DMS114 treated with DMSO at 0.1 percent for 48 hours (cell line): ENCODE results near the gene FAM111A.

Source experiments
- DNase-seq: peaks from one replicate; lab custom pipeline; 2025; ENCODE audit not compliant: unreplicated experiment; lab: John Stamatoyannopoulos, UW

Gene FAM111A

GRCh38 chr11:59141191-59141590 lies 1.5 kb upstream of the FAM111A start:
- no peak for DNase-seq

DNA sequence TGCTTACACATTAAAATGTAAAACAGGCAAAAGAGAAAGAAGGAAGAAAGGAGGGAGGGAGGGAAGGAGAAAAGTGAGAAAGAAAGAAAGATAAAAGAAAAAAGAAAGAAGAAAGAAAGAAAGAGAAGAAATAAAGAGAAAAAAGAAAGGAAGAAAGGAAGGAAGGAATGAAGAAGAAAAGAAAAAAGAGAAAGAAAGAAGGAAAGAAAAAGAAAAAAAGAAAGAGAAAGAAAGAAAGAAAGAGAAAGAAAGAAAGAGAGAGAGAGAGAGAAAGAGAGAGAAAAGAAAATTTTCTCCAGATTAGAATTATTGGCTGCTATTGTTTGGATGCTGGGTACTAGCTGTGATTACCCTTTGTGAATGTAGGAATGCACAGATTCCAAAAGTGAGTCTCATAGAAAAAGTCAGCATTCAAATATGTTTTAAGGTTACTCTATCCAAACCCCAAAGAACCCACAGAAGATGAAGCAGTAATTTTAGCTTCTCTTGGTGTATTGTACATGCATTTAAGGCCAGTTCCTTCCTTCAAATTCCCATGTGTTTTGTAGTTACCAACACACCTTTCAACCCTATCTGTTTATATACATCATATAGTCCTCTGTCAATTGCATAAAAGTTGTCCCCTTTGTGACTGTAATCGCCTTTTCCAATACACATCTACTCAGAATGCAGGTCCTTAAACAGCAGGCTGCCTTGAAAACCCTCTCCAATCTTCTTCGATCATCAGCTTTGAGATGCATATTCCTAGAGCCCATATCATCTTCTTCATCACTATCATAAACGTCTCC lies 789 bp upstream of the FAM111A start:
- no peak for DNase-seq

- no peak for DNase-seq
Observed at GRCh38 chr11:59144096-59144495, 1.4 kb downstream of the FAM111A start.

DNA sequence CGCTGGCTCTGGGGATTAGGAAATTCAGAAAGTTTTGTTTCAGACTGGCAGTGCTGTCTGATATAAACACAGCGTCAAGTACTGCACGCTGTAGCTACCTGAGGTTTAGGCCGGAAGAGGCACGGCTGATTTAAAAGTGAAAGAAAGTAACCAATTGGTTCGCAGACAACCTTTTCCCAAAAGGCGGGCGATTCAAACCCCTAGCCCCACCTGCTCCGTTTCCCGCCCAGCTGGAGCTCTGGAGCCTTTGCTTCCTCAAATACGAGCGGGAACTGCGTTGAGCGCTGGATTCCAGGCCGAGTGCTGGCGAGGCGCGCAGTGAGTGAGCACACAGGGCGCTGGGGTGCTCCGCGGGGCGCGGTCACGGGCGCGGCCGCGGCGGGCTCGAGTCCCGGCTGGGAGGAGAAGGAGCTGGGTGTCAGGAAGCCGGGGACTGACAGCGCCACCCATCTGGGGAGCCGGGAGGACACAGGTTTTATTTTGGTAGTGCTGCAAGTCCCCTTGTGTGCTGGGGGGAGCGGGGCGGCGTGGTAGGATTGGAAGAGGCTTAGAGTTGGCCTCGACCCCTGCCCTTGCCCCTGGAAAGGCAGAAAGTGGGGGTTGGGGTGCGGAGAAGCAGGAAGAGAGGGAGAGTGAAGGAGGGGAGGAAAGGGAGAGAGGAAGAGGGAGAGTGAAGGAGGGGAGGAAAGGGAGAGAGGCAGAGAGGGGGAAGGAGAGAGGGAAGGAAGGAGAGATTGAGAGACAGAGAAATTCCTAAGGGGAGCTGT lies 2.1 kb downstream of the FAM111A start:
- DNase-seq = peak; percentile 66

- DNase-seq = no peak
Observed at GRCh38 chr11:59145534-59145933, 2.9 kb downstream of the FAM111A start.

- DNase-seq = no peak
Observed at GRCh38 chr11:59151761-59152160, 9.1 kb downstream of the FAM111A start.

- no peak for DNase-seq
Observed at GRCh38 chr11:59152312-59152951, 9.8 kb downstream of the FAM111A start.

- no peak for DNase-seq
Observed at GRCh38 chr11:59154610-59155009, 12.0 kb downstream of the FAM111A start.

DNA sequence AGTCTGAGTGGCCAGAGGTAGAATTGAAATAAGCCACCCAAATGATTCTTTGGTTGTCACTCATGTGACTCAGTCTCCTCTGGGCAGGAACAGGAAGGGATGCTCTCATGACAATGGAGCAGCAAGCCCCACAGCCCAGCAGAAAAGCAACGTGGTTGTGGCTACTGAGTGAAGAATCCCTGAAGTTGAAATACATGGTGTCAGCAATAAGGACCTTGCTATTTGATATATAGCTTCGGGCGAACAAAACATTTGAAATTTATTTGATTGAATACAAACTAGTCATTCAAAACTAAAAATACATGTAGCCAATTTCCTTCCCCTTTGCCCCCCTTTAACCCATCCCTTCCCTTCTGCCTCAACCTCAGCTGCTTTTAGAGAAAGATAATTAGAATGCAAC lies 14.8 kb downstream of the FAM111A start:
- no peak for DNase-seq

- DNase-seq = peak; percentile 34
Observed at GRCh38 chr11:59158206-59159068, 15.8 kb downstream of the FAM111A start.

GRCh38 chr11:59164028-59164427 lies 21.4 kb downstream of the FAM111A start:
- no peak for DNase-seq

GRCh38 chr11:59171508-59172322 lies 29.1 kb downstream of the FAM111A start, which contains the start of gene DTX4:
TSS of gene DTX4 (plus strand) at chr11:59172132. CDS start at chr11:59172596, 464 bp downstream.
- peak; percentile 54 for DNase-seq

GRCh38 chr11:59172345-59173079 lies 29.9 kb downstream of the FAM111A start:
- DNase-seq = no peak

DNA sequence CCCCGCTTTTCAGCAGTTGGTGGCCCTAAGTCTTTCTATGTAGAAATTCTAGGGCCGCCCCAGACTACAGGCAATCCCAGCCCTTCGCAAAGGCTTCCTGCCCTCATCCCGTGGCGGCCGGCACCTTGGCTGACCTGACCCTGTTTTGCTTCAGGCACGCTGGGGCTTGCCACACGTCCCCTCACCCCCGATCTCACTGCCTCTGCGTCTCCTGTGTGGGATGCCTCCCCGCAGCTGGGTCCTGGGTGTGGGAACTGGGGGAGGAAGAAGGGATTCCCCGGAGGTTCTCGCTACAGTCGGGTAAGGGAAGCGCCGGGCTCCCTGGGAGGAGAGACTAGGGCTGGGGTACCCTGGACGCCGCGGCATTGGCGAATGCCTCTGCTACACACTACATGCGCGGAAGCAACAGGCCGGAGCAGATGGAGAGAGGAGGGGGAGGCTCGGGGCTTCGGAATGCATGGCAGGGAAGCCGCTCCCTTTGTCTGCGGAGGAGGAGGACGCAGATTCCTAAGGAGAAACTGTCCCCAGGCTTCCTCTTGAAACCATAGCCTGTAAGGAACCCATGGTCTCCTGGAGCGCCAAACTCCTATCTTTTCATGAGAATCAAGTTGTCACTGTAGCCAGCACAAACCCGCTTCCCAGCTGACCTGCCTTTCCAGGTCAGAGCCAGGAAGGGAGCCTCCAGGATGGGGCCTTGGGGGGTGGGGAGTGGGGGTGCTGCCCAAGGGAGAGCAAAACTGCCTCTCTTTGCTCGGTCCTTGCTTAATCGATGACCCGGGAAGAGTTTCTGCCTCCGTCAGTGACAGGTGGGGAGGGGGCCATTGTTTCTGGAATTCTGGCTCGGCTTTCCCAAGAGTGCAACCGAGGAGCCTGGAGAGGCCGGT lies 30.7 kb downstream of the FAM111A start:
- no peak for DNase-seq

DNA sequence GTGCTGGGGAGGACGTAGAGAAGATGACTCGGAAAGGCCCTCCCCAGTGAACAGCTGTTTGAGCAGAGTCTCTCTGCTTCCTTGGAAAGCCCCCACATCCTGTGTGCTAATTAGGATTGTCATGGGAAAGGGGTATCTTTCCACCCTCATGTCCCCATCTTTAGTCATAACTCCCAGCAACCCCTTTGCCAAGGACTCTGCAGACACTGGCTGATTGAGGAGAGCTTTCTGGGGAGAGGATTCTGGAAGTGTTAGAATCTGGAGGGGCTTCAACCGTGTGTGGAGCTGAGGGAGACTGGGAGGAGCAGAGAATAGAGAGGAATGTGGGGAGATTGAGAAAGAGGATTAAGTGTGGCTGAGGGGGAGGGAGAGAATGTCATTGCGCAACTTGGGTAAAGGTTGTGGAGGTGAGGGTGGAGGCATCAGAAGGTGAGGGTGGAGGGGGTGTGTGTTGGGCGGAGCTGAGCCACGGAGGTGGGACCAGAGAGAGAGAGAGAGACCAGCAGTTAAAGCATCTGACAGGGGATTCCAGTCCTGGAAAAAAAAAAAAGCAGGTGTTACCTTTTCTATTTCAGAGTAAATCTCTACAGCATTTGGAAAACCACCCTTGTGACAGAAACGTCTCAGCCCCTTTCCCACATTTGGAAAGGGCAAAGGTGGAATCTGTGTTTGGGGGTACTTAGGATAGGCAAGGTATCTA lies 31.5 kb downstream of the FAM111A start:
- DNase-seq = no peak

GRCh38 chr11:59174664-59175033 lies 32.0 kb downstream of the FAM111A start:
- no peak for DNase-seq

- DNase-seq = no peak
Observed at GRCh38 chr11:59175091-59175501, 32.4 kb downstream of the FAM111A start.

DNA sequence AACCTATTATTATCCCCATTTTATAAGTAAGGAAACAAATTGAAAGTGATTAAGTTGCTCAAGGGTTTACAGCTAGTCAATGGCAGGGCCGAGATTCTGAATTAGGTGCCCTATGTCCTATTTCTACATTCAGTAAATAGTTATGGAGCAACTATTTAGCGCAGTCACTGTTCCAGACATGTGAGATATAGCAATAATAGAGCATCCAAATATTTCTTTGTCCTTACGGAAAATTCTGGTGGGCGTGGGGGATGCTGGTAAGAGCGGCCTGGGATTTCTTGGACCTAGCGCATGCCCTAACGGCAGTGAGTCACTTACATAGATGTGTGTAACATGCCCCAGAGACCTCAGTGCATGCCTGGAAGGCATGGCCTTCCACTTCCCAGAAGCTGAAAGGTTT lies 33.7 kb downstream of the FAM111A start:
- DNase-seq = no peak
